Activated T-helper 1 cell treated with anti-CD3 and anti-CD28 coated beads, Interleukin-2, amount 50 U/mL, for 16 hours (primary cell): Measurements from ENCODE around the gene EFTUD2.
"Not testable (repeated sequence)": the region's sequence is repeated elsewhere in the genome, so short reads cannot be mapped to it uniquely, and the experiment has no call there.

Source experiments
- DNase-seq, 2 donors: peaks; one replicate each; pipeline ENCODE4 v3.0.0-alpha.2; 2020; ENCODE audit warnings: low read depth in 1 of 2, low spot score in 1 of 2

Gene EFTUD2

DNA sequence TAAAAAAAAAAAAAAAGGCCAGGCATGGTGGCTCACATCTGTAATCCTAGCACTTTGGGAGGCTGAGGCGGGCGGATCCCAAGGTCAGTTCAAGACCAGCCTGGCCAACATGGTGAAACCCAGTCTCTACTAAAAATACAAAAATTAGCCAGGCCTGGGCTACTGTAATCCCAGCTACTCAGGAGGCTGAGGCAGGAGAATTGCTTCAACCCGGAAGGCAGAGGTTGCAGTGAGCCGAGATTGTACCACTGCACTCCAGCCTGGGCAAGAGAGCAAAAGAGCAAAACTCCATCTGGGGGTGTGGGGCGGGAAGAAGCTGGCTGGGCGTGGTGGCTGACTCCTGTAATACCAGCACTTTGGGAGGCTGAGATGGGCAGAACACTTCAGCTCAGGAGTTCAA lies 80.7 kb downstream of the EFTUD2 start:
- not testable (repeated sequence) for DNase-seq

DNA sequence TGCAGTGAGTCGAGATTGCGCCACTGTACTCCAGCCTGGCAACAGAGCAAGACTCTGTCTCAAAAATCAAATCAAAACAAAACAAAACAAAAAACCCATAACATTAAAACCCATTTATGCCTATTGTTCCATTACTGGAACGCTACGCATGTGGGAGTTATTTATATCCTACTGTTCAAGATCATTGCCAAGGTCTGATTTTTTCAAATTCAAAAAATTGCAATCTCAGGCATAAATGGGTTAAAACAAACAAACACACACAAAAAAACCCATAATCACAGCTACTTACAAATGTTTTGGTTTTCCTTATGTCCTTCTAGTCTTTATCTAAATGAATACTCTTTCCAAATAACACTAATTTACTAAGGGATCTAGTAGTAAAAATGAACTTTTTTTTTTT lies 87.0 kb downstream of the EFTUD2 start:
- DNase-seq = no peak

DNA sequence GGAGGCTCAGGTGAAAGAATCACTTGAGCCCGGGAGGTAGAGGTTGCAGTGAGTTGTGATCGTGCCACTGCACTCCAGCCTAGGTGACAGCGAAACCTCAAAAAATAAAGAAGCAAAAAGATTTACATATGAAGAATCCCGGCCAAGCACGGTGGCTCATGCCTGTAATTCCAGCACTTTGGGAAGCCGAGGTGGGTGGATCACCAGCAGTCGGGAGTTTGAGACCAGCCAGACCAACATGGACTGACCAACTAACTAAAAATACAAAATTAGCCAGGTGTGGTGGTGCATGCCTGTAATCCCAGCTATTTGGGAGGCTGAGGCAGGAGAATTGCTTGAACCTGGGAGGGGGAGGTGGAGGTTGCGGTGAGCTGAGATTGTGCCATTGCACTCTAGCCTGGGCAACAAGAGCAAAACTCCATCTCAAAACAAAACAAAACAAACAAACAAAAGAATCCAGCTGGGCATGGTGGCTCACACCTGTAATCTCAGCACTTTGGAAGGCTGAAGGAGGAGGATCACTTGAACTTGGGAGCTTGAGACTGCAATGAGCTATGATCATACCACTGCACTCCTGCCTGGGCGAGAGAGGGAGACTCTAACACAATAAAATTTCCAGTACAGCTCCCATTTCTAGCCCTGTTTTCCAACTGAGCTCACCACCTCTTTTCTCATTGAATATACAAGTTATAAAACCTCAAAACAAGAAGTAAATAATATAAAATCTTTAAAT lies 90.4 kb downstream of the EFTUD2 start:
- not testable (repeated sequence) for DNase-seq

DNA sequence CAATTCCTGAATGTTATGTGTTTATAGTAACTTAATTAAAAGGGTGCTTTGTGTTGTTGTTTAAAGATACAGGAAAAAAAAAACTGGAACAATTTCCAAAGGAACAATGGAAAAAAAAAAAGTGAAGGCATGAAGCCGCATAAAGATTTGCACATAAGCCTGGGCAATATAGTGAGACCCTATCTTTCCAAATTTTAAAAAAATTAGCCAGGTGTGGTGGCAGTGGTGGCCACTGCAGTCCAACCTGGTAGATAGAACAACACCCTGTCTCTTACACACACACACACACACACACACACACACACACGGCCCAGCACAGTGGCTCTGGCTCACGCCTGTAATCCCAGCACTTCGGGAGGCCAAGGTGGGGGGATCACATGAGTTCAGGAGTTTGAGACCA lies 91.1 kb downstream of the EFTUD2 start:
- DNase-seq = no peak

DNA sequence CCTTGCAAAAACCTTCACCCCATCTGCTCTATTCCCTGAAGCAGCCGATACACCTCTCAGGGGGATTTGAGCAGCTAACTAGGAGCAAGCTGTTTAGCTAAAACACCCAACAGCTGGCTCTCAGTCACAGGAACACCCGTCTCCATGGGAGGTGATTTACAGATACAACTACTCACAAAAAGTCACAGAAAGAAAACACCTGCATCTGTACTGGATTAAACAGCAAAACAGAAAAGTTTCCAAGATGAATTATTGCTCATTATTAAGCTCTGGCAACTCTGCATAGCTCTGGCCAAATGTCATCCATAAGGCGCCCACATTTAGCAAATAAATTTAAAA lies 91.5 kb downstream of the EFTUD2 start:
- DNase-seq = no peak

DNA sequence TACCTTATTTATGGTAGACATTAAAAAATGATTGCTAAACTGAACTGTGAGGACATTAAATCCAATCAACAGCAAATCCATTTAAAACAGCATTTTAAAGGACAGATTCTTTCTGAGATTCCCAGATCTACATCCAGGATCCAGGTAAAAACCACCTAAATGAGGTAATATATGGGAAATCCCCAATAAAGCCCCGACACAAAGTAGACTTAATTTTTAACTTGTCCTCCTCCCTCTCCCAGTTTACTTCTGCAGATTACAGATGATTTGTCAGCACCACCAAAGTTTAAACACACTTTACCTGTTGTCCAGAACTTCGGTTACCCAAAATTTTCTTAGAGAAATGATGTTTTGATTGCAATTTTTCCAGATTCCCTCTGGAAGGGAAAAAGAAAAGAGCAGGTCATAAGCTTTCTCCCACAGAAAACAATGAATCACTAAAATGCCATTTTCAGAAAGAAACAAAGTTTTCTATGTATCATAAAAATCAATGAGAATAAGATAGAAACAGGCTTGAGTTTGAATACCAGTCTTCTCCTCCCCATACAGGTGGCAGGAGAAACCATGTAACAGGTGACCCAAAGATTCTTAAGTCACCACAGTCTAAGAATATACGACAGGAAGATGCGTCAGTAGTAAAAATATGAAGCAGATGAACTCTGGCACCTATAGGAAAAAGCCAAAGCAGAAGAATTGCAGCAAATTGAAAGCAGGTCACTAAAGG lies 92.0 kb downstream of the EFTUD2 start:
- no peak for DNase-seq

DNA sequence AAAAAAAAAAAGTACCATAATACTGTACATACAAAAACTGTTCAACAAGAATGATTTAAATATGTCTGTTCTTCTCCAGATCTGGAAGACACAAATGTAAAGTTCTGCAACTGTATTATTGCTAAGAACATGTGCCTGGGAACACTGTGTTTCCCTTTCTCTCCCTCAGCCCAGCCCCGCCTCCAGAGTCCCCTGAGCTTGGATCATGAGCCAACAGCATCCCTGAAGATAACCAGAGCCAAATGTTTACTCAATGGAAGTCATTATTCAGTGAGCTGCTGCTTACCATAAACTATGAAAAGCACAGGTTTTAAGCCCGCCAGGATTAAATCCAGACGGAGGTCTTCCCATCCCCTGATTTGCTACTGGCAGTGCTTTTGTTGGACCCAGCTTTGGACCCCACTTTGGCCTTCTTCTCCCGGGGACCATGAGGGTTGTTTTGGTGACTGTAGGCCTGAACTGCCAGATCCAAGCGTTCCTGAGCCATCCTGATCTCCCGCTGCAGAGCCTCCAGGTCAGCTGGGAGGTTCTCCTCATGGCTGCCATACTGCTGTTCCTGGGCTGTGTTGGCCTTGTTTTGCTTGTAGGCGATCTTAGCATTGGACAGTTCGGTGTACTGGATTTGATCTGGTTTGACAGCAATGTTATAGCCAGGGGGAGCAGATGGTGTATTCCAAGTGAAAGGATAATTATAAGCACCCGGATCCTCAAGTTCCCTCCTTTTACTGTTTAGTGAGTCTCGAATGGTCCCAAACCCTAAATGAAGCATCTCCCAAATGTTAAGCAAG lies 94.7 kb downstream of the EFTUD2 start:
- no peak for DNase-seq

DNA sequence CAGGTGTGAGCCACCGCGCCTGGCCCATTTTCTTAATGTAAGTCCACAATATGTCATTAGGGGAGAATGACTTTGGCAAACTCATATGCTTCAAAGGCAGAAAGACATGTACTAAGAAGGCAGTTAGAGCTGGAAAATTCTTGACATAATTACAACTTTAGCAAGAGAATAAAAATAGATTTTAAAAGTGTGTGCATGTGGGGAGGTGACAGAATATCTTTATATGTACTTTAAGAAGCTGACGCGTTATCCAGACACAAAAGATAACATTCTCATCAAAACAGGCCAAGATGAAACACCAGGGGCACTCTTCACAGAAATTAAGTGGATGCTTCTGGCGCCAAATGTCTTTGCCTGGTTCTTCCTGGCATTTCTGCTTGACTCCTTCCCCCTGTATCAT lies 97.4 kb downstream of the EFTUD2 start:
- DNase-seq = no peak
